HG03064 (cell line): Measurements from ENCODE around the gene DLG1.

Experiments used
- ATAC-seq: cut with Tn5 transposase; IDR thresholded peaks from one replicate; pipeline ENCODE4 v1.9.1; 2021; ENCODE audit warnings: low read depth; ENCODE audit not compliant: unreplicated experiment

DLG1 gene

DNA sequence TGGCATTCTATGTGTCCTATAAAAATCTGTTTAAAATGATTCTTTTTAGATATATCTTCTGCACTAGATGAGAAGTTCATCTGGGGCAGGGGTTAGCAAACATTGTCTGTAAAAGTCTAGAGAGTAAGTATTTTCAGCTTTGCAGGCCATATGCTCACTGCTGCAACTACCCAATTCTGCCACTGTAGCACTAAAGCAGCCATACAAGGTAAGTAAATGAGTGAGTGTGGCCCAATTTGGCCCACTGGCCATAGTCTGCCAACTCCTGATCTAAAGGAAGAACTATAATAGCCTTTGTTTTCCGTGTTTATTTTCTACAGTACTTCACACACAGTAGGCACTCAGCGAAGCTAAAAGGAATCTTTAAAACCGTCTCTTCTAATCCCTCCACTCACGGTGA, 42.3 kb downstream of the DLG1 start:
- no peak for ATAC-seq

DNA sequence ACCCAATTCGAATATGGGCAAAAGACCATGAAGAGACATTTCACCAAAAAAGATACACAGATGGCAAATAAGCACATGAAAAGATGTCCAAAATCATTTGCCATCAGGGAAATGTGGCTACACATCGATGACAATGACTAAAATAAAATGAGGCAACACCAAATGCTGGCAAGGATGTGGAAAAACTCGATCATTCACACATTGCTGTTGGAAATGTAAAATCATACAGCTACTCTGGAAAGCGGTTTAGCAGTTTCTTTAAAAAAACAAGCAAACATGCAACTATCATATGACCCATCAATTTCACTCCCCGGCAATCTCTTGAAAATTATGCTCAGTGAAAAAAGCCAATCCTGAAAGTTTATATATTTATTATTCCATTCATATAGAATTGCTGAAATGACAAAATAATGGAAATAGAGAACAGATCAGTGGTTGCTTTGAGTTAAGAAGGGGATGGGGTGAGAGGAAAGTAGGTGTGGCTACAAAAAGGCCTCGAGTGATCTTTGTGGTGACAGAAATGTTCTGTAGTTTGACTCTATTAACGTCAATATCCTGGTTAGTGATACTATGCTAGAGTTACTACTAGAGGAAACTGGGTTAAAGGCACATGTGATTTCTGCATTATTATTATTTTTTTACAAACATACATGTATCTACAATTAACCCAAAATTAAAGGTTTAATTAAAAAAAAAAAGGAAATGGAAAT, 45.0 kb downstream of the DLG1 start:
- no peak for ATAC-seq

DNA sequence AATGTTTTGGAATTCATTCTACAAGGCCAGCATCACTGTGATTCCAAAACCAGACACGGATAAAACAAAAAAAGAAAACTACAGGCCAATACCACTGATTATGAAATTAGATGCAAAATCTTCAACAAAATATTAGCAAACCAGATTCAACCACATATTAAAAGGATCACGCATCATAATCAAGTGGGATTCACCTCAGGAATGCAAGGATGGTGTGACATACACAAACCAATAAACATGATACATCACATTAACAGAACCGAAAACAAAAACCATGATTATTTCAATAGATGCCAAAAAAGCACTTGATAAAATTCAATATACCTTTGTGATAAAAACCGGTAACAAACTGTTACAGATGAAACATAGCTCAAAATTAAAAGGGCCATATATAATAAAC, 48.9 kb downstream of the DLG1 start:
- no peak for ATAC-seq

DNA sequence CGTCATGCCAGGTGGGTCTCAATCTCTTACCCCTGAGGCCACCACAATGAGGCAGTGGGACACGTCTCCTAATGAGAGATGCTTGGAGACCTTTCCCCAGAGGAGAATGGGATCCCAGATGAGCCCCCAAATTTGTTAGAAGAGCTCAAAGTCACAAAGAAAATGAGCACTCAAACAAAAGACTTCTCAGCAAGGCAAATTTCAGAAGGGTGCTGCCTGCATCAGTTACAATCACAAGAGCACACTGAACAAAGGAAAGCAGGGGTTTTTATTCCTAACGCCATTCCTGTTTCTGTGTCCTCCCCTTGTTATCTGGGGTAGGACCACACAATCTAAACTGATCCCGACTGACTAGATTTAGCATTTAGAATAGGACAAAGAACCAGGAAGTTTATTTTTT, 50.1 kb downstream of the DLG1 start:
- ATAC-seq: no peak

DNA sequence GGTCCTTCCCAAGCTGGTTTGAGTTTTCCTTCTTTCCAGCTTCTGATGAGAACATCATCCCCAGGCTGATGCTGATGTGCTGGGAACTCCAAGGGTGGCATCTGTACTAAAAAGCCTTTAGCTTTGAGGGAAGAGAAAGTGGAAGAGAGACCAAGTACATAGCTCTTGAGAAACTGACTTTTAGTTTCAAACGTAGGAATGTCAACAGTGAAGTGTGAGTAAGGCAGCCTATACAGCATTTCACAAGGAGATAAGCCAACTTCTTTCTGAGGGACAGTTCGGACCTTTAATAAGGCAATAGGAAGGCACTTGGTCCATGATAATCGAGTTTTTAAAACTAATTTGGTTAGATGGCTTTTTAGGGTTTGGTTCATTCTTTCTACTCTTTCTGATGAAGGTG, 53.7 kb downstream of the DLG1 start:
- ATAC-seq: no peak

DNA sequence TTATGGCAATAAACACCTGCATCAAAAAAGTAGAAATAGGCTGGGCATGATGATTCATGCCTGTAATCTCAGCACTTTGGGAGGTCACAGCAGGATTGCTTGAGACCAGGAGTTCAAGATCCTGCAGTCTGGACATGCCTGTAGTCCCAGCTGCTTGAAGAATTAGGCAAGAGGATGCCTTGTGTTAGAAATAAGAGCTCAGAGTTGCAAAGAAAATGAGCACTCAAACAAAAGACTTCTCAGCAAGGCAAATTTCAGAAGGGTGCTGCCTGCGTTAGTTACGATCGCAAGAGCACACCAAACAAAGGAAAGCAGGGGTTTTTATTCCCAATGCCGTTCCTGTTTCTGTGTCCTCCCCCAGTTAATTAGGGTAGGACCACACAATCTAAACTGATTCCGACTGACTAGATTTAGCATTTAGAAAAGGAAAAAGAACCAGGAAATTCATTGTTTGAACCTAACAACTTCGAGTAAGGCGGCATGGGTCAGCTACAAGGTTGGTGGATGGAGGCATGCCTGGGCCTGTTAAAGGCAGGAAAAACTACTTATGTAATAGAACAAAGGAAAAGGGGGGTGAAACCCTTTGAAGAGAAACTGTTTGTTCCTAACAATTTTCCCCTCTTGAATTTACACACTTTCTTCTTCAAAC, 55.5 kb downstream of the DLG1 start:
- no peak for ATAC-seq

DNA sequence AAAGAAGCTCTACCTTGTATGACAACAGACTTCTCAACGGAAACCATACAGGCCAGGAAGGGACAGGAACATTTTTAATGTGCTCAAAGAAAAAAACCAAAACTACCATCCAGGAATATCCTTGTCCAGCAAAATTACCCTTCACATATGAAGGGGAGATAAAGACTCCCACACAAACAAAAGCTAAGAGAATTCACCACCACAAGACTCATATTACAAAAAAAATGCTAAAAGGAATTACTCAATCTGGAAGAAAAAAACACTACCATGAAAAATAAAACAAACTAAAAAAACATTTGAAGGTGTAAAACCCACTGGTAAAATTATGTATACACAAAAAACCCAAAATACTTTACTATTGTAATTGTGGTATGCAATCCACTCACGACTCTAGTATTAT, 57.2 kb downstream of the DLG1 start:
- ATAC-seq: no peak

DNA sequence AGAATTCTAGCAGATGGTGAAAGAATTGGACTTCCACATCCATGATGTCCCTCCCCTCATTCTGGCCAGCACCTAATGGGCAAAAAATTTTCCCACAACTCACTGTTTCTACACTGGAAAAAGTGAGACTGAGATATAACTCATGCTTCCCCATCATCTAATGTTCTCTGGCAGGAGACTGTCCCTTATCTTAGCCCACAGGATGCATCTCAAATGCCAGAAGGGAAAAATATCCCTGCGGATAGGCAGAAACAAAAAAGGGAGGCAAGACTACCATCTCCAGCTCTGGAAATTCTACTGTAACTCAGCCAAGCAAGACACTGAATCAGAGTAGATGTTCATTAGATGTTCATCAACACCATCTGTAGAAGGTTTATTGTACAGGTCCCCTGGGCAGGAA, 58.6 kb downstream of the DLG1 start:
- ATAC-seq: no peak

DNA sequence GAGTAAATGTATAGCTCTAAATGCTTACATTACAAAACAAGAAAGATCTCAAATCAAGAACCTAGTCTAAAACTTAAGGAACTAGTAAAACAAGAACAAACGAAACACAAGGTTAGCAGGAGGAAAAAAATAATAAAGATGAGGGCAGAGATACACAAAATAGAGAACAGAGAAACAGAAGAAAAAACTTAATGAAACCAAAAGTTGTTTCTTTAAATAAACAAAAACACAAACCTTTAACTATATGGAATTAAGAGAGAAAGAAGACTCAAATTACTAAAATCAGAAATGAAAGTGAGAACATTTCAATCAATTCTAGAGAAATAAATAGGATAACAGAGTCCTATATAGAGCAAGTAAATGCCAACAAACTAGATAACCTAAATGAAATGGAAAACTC, 59.6 kb downstream of the DLG1 start:
- no peak for ATAC-seq

DNA sequence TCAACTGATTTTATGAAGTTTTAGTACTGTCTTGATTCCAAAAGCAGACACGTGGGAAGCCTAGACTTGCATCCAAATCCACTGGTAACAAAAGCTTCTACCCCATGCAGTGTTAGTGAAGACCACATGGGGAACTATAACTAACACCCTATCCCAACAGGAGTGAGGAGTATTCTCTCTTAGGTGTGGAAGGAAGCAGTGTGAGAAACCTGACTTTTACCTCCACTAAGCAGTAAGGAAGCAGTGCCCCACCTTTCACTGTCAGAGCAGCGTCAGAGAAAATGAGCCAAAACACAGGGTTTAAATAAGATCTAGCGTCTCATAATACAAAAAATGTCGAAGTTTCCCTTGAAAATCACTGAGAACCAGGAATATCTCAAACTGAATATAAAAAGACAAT, 60.5 kb downstream of the DLG1 start:
- ATAC-seq: no peak

DNA sequence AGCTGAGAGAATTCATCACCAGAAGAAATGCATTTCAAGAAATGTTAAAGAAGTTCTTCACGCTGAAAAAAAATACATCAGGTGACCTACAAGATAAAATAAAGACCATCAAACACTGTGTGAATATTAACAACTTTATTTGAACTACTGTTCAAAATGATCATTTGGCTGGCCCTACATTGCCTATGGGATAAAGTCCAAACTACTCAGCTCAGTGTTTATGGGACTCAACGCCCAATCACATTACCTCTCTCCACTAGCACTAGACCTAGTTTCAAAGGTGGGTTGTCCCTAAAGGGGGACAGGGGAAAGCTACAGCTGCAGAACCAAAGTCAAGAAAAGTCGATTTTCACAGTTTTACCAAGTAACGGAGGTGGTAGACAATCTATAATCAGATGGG, 62.0 kb downstream of the DLG1 start:
- no peak for ATAC-seq

DNA sequence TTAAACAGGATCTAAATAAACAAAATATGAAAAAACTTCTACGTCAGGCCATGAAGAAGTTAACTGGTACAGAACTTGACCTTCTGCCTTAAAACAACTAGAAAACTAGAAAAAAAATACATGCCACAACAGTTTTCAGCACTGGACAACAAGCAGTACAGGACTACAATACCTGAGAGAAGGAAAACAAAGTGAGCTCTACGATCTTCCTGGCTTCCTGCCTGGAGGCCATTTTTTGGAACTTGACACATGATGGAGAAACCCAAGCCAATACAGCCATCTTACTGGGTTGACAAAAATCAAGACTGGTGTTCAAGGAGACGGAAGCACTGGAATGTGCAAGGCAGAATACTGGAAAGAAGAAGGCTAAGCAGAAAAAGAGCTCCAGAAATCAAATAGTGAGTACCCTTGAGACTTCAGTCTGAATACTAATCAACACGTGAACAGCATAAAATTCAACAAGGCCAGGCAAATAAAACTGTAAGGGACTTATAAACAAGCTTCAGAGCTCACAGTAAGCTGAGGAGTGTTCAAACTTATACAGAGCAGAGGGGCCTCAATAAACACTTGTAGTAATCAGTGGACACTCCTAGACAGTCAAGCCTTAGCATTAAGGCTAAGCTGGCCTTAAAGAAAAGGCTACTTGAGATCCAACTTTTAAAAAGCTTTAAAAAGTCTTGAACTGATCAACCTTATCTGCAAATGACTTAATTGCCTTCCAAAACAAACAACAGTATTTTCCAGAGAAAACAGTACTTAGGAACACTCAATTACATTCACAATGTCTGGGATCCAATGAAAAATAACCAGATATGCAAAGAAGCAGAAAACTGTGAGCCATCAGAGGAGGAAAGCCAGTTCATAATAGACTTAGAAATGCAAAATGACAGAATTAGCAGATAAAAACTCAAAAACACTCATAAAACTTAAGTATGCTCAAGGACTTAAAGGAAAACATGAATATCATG, 63.2 kb downstream of the DLG1 start:
- ATAC-seq: no peak

DNA sequence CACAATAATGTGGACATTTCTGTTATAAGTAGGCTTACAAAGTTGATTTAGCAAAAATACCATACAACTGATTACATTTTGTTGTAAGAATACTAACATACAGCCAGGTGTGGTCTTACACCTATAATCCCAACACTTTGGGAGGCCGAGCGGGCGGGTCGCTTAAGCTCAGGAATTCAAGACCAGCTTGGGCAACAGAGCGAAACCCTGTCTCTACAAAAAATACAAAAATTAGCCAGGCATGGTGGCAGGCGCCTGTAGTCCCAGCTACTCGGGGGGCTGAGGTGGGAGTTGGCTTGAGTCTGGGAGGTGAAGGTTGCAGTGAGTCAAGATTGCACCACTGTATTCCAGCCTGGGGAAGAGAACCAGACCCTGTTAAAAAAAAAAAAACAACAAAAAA, 67.1 kb downstream of the DLG1 start:
- ATAC-seq: no peak

DNA sequence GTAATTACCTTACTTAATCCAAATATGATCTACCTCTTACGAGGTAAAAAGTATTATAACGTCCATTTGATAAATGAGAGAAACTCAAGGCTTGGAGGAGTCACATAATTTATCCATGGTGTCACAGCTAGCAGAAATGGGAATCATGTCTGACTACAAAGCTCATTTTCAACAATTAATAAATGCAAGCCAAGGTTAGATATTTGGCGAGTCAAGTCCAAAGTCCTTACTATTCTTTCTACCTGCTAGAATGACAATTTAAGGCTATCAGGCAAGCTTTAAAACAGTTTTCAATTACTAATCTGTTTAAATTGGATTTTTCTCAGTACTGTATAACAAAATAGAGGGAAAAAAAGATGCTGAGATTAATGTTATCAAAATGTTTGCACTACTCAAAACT, 68.6 kb downstream of the DLG1 start:
- ATAC-seq: no peak

DNA sequence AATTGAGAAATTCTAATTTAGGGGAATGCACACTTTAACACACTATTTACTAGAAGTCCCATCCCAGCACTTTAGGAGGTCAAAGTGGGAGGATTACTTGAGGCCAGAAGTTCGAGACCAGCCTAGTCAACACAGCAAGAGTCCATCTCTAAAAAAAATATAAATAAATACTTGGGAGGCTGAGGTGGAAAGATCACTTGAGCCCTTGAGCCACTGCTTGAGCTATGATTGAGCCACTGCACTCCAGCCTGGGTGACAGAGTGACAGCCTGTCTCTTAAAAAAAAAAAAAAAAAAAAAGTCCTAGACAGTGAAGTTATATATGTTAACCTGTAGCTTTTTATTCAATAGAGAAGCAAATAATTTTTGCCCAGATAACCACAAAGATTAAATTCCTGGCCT, 69.2 kb downstream of the DLG1 start:
- no peak for ATAC-seq

DNA sequence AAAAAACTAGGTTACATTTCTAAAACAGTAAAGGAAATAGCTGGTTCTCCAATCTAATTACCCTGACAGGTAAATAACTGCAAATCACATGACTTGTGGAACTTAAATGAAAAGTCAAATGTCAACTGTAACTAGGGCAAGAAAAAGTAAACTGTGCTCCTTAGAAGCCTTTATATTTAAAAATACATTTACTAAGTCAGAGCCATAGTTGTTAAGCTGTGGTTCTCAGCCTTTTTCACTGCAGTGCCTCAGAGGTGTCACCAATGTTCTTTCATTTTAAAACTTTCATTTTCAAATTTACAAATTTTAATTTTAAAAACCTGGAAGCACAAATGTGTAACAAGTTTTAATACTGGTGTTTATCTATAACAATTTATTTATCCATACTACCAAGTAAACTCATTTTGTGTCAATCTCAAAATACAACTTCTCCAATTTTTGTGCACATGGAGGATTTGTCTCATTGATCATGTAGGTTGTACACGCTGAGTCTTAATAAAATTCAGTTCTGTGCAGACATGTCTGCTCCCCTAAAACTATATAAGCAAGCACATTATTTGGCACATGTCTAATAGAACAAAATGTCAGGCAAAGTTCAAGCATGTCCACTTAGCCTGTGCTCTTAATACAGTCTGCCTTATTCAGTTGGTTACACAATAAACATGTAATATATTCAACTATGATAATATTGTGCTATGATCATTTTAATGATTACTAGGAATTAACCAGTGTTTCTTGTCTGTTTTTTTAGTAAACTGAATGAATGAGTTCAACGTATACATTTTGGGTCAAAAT, 70.4 kb downstream of the DLG1 start:
- ATAC-seq: no peak

DNA sequence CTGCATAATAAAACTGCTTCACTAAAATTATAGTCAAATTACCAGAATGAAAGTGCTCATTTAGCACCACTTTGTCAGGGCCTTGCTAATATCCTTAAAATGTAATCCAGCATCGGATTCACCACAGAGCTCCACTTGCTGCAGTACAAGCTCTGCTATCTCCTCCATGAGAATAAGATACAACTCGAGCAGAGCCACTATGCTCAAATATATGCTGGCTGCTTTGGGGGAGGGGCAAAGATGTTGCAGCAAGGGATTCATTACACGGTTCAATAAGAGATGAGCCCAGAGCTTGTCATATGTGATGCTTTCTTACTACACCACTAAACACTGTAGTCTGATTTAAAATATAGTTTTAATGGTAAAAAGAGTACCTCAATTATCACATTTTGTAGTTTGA, 72.2 kb downstream of the DLG1 start:
- ATAC-seq: no peak

DNA sequence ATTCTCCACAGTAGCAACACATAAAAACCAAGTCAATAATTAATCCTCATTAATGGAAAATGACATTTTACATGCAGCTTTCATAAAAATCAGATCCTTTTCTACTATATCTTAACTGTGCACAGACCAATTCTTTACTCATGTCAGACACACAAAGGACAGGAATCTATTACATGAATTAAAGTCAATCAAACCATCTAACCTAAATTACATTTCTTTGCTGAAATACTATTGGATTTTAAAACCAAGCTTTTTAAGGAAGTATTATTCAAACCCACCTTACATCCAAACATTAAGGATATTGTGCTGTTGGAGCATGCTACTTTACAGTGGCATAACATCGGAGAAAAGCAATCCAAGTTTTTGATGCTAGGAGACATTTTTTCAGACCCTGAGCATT, 72.8 kb downstream of the DLG1 start:
- no peak for ATAC-seq

DNA sequence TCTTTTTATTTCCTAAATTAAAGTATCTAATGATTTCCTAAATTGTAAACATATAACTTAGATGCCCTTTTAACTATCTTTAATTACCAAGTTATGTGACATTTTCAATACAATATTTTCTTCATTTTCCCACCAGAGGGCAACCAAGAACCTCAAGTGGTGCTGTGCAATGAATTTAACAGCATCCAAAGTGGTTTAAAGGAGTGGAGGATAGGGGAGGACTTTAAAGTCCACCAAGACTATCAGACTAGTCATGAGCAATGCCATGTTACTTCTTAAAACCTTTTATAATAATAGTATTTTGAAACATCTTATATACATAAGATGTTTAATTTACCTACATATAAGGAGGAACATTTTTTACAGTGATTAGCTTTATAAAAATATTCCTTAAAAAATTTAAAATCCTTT, 74.4 kb downstream of the DLG1 start:
- no peak for ATAC-seq

DNA sequence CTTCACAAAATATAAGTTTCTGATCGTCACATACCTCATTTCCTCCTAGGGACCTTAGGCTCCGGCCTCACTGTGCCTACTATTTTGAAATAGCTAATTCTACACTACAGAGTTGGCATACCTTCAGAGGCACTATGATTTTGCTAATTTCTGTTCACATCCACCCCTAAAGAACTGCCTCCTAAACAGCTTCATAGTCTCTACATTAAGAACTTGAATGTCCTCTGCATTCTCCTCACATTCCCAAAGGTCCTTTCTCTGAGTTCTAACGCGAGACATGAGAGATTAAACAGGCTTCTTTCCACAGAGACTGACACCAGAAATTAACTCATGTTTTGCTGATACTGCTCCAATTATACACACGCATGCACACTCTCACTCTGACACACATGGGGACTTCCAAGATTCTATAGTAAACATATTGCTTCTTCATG, 75.5 kb downstream of the DLG1 start:
- no peak for ATAC-seq

DNA sequence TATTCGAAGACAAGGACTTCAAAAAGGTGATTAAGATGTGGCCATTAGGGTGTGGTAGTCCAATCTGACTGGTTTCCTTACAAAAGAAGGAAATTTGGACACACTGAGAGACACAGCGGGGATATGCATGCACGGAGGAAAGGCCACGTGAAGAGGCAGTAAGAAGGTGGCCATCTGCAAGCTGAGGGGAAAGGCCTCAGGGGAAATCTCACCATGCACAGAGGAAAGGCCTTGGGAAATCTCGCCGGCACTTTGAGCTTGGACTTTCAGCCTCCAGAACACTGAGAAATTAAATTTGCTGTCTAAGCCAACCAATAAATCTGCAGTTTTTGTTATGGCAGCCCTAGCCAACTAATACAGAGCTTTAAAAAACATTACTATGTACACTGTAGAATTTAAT, 78.8 kb downstream of the DLG1 start:
- no peak for ATAC-seq
